WERI-Rb-1 (cell line): ENCODE measurements around the gene CALB2.

Experiments used
- DNase-seq: peaks from one replicate; pipeline ENCODE4 v3.0.0-alpha.2; 2020
- H3K27ac ChIP-seq: fragments of 250-450 bp; sonication (Bioruptor Pico); 2 replicates; pipeline ENCODE4 v1.5.1; 2020; ENCODE audit warnings: mild to moderate bottlenecking, moderate library complexity
- H3K27me3 ChIP-seq: fragments of 250-450 bp; sonication (Bioruptor Pico); 2 replicates; pipeline ENCODE4 v1.5.1; 2021; ENCODE audit warnings: mild to moderate bottlenecking, low read depth, moderate library complexity; ENCODE audit not compliant: insufficient read depth, severe bottlenecking
- H3K36me3 ChIP-seq: fragments of 250-450 bp; sonication (Bioruptor Pico); 2 replicates; pipeline ENCODE4 v1.5.1; 2020; ENCODE audit warnings: mild to moderate bottlenecking, moderate library complexity
- H3K4me3 ChIP-seq: 2 replicates; pipeline ENCODE4 v1.5.1; 2011; ENCODE audit warnings: low read depth, mild to moderate bottlenecking, control low read depth, low read length
- H3K9me3 ChIP-seq: fragments of 250-450 bp; sonication (Bioruptor Pico); 2 replicates; pipeline ENCODE4 v1.5.1; 2021; ENCODE audit warnings: mild to moderate bottlenecking, moderate library complexity; ENCODE audit not compliant: severe bottlenecking
- TF ChIP-seq, protein P1 (sequence below): IDR thresholded peaks from 2 replicates; pipeline ENCODE4 v1.5.1; 2011; ENCODE audit warnings: low read depth, mild to moderate bottlenecking, control low read depth, inconsistent platforms, low read length

Gene CALB2

DNA sequence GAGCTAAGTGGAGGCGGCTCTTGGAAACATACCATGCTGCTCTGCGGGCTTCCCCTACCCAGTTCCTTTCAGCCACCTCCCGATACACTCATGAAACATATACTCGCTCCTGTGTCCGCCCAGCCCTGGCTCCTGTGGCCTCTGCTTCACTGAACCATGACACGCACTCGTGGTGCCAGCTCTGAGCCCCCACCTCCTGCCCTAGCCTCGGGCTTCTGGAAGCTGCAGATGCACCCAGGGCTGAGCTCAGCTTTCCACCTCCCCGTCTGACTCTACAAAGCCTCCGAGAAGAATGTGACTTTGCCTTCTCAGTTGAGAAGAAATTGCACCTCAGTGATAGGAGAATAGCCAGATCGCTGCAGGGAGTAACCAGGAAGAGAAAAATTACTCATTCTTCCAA, 11.0 kb downstream of the CALB2 start:
- Histone ChIP-seq H3K4me3 (no peak overlapping the region), H3K27me3 (no peaks in the 10 kb centered on the region), H3K36me3 (no peaks in the 10 kb centered on the region), H3K27ac (no peak overlapping the region), H3K9me3 (no peaks in the 10 kb centered on the region)
- TF ChIP-seq, protein P1, sequence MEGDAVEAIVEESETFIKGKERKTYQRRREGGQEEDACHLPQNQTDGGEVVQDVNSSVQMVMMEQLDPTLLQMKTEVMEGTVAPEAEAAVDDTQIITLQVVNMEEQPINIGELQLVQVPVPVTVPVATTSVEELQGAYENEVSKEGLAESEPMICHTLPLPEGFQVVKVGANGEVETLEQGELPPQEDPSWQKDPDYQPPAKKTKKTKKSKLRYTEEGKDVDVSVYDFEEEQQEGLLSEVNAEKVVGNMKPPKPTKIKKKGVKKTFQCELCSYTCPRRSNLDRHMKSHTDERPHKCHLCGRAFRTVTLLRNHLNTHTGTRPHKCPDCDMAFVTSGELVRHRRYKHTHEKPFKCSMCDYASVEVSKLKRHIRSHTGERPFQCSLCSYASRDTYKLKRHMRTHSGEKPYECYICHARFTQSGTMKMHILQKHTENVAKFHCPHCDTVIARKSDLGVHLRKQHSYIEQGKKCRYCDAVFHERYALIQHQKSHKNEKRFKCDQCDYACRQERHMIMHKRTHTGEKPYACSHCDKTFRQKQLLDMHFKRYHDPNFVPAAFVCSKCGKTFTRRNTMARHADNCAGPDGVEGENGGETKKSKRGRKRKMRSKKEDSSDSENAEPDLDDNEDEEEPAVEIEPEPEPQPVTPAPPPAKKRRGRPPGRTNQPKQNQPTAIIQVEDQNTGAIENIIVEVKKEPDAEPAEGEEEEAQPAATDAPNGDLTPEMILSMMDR = no peak
- DNase-seq = no peak

DNA sequence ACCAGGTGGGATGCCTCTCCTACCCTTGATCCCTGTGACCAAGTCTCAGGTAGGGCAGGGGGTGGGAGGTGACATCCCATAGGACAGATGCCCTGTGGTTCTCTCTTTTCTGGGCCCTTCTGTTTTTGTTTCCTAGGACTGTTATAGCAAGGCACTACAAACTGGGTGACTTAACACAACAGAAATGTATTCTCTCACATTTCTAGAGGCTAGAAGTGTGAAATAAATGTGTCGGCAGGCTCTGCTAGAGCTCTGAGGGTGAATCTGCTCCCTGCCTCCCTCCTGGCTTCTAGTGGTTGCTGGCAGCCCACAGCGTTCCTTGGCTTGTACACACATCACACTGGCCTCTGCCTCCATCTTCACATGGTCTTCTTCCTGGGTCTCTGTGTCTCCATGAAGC, 12.7 kb downstream of the CALB2 start:
- Histone ChIP-seq H3K4me3 (no peak overlapping the region), H3K9me3 (no peaks in the 10 kb centered on the region), H3K27me3 (no peaks in the 10 kb centered on the region), H3K27ac (no peak overlapping the region), H3K36me3 (no peaks in the 10 kb centered on the region)
- TF ChIP-seq, protein P1 = no peak
- DNase-seq = no peak

DNA sequence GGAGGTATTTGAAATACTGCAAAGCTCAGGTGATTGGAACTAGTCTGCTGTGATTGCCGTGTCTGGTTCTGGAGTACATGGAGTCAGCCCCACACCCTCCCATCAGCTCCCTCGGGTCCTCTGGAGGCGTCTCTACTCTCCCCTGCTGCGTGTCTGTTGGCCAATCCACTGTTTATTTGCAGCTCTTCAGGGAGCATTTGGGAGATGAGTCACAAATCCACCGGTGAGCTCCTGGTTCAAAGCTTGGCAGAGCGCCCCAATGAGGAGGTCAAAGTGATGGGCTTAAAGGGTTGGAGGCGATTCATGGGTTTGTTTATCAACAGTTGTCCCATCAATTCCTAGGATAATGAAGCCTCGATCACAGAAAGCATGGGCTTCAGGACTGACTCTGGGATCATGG, 14.6 kb downstream of the CALB2 start:
- Histone ChIP-seq H3K27ac (no peak overlapping the region), H3K9me3 (no peaks in the 10 kb centered on the region), H3K4me3 (no peak overlapping the region), H3K36me3 (no peaks in the 10 kb centered on the region), H3K27me3 (no peaks in the 10 kb centered on the region)
- no peak for DNase-seq
- TF ChIP-seq, protein P1 = no peak

DNA sequence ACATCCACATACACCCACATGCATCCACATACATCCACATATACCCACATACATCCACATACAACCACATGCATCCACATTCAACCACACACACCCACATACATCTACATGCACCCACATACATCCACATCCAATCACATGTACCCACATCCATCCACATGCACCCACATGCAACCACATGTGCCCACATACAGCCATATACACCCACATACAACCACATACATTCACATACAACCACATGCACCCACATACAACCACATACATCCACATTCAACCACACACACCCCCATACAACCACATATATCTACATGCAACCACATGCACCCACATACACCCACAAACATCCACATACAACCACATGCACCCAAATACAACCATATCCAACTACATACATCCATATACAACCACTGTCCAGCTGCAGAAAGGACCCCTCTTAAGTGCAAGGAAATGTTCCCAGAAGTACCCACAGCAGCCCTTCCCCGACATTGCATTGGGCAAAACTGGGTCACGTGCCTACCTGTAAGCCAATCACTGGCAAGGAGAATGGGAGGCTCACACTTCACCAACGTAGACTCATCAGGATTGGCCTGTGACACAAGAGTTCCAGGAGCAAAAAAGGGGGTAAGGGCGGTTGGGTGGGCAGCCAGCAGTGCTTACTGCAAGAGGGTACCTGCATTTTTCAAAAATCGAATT, 18.1 kb downstream of the CALB2 start:
- Histone ChIP-seq H3K9me3 (no peaks in the 10 kb centered on the region), H3K27ac (no peak overlapping the region), H3K27me3 (no peaks in the 10 kb centered on the region), H3K4me3 (no peak overlapping the region), H3K36me3 (no peaks in the 10 kb centered on the region)
- TF ChIP-seq, protein P1 = no peak
- no peak for DNase-seq

DNA sequence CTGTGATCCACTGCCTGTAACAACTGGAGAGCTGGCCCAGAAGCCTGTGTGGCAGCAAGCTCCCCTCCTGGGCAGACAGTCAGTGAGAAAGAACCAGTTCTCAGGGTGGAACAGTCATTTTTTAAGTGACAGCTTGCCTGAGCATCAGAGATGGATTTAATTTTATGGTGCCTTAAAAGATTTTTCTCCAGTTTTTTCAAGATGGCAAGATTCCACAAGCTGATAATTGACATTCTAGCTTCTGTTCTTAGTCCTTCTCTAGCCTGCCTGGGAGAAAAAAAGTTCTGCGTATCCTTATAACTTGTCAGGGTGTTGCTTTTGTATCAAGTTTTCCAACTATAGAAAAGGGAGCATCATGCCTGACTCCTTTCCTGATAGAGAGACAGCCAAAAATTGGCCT, 21.2 kb downstream of the CALB2 start:
- no peaks in the 10 kb centered on the region for H3K27me3 ChIP-seq
- H3K9me3 ChIP-seq = no peaks in the 10 kb centered on the region
- no peaks in the 10 kb centered on the region for H3K36me3 ChIP-seq
- H3K27ac ChIP-seq = no peak overlapping the region
- DNase-seq = peak; percentile 33
- TF ChIP-seq, protein P1 = no peak
- H3K4me3 ChIP-seq = no peak overlapping the region

DNA sequence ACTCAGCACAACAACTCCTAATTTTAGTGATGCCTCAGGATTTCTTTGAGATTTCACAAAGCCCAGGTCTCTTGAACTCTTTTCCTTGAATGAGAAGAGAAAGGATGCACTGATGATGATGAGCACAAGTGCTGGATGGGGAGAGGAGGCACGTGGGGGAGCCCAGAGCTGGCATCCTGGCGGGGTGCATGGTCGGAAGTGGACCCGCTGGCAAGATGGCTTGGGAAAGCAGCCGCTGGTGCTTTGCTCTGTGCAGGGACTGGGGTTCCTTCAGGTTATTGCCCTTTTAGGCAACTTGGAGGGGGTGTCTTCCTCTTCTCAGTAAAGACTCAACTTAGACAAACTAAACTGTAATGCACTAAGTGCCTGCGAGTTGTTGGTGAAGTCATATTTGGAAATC, 22.3 kb downstream of the CALB2 start:
- Histone ChIP-seq H3K36me3 (no peaks in the 10 kb centered on the region), H3K27me3 (no peaks in the 10 kb centered on the region), H3K9me3 (no peaks in the 10 kb centered on the region), H3K27ac (no peak overlapping the region), H3K4me3 (no peak overlapping the region)
- no peak for DNase-seq
- TF ChIP-seq, protein P1 = no peak
